GM18520 (cell line): Measurements from ENCODE around the gene FIBCD1.
"Not testable (repeated sequence)": the region's sequence is repeated elsewhere in the genome, so short reads cannot be mapped to it uniquely, and the experiment has no call there.

Source experiments
- ATAC-seq: cut with Tn5 transposase; IDR thresholded peaks from one replicate; pipeline ENCODE4 v1.9.1; 2021; ENCODE audit not compliant: unreplicated experiment

The FIBCD1 gene

GRCh38 chr9:130910670-130911069 lies 28.4 kb downstream of the FIBCD1 start:
- ATAC-seq, result not testable (repeated sequence)

GRCh38 chr9:130910041-130910440 lies 29.0 kb downstream of the FIBCD1 start:
- ATAC-seq, result not testable (repeated sequence)

GRCh38 chr9:130908878-130909355 lies 30.1 kb downstream of the FIBCD1 start:
- no peak for ATAC-seq

- ATAC-seq, result no peak
Measured at GRCh38 chr9:130908146-130908877, 30.7 kb downstream of the FIBCD1 start.

GRCh38 chr9:130906735-130907416 lies 32.2 kb downstream of the FIBCD1 start:
- ATAC-seq, result no peak

- ATAC-seq, result no peak
Measured at GRCh38 chr9:130905902-130906734, 32.9 kb downstream of the FIBCD1 start.

- ATAC-seq, result no peak
Measured at GRCh38 chr9:130905125-130905901, 33.7 kb downstream of the FIBCD1 start.

- ATAC-seq, result no peak
Measured at GRCh38 chr9:130904070-130905044, 34.7 kb downstream of the FIBCD1 start.

GRCh38 chr9:130903194-130904069 lies 35.6 kb downstream of the FIBCD1 start:
- no peak for ATAC-seq

- ATAC-seq, result no peak
Measured at GRCh38 chr9:130902204-130903185, 36.6 kb downstream of the FIBCD1 start.

GRCh38 chr9:130901498-130902203 lies 37.4 kb downstream of the FIBCD1 start:
- ATAC-seq, result no peak

GRCh38 chr9:130900701-130901497 lies 38.1 kb downstream of the FIBCD1 start:
- ATAC-seq, result no peak

- no peak for ATAC-seq
Measured at GRCh38 chr9:130899051-130899748, 39.8 kb downstream of the FIBCD1 start.

GRCh38 chr9:130898552-130898852 lies 40.5 kb downstream of the FIBCD1 start:
- no peak for ATAC-seq

- no peak for ATAC-seq
Measured at GRCh38 chr9:130897848-130898551, 41.0 kb downstream of the FIBCD1 start.
